ENCODE data around the gene KCNC1.

GRCh38 chr11:17807034-17807433 lies 72.5 kb downstream of the KCNC1 start:
- TF ChIP-seq CTCF (CRISPR knock-in tag; IDR thresholded peaks at IDR 0.05), result no peak
- no peak for TF ChIP-seq ESRRA (CRISPR knock-in tag; IDR thresholded peaks at IDR 0.05; ENCODE audit: low read depth)
- no peak for TF ChIP-seq HNF1B (CRISPR knock-in tag; IDR thresholded peaks at IDR 0.05)
- TF ChIP-seq ETV6 (CRISPR knock-in tag; conservative IDR thresholded peaks at IDR 0.05), result no peak
- TF ChIP-seq TARDBP (CRISPR knock-in tag; IDR thresholded peaks at IDR 0.05), result no peak
- TF ChIP-seq ZNF569 (CRISPR knock-in tag; IDR thresholded peaks at IDR 0.05; ENCODE audit: borderline replicate concordance), result no peak
- TF ChIP-seq ZNF644 (CRISPR knock-in tag; IDR thresholded peaks at IDR 0.05; ENCODE audit: low read depth), result no peak
- no peak for TF ChIP-seq ZNF3 (CRISPR knock-in tag; IDR thresholded peaks at IDR 0.05)
- no peak for TF ChIP-seq EP300 (IDR thresholded peaks at IDR 0.05; ENCODE audit: low read depth in 2 of 2, low read length in 2 of 2)
- TF ChIP-seq EP300 (CRISPR knock-in tag; IDR thresholded peaks at IDR 0.05; ENCODE audit: borderline replicate concordance), result no peak
- no peak for TF ChIP-seq BHLHE40 (IDR thresholded peaks at IDR 0.05; ENCODE audit: low read length)
- TF ChIP-seq MXI1 (IDR thresholded peaks at IDR 0.05; ENCODE audit: borderline replicate concordance, low read depth, low read length), result no peak
- TF ChIP-seq ZKSCAN8 (CRISPR knock-in tag; IDR thresholded peaks at IDR 0.05; ENCODE audit: borderline replicate concordance), result no peak

Measured in HepG2 (cell line).